Panc1 (cell line): ENCODE measurements around the gene ELAVL1. TPM values are rescaled to one million over a fixed set of nuclear protein-coding genes. Genes with fewer than 3 reads are reported as not detected.

Source experiments
- ATAC-seq: fragments of 200-7000 bp; cut with Tn5 transposase; 2 replicates; pipeline ENCODE4 v1.9.1; 2020; ENCODE audit warnings: mild to moderate bottlenecking, moderate library complexity
- BruUV-seq: library from RNA; stranded (reverse); fragments of 400-500 nt; replicated peaks from 2 replicates; lab custom pipeline; 2021; lab: Mats Ljungman, UMichigan
- CTCF ChIA-PET: fragments of 300-600 bp; sonication (Branson Sonifier 250); formaldehyde crosslinking; loops from one replicate; lab custom pipeline; 2022; ENCODE audit warnings: antibody characterized with exemption; lab: Charles Lee
- POLR2A ChIA-PET: fragments of 300-600 bp; sonication (Branson Sonifier 250); formaldehyde crosslinking; loops from one replicate; lab custom pipeline; 2022; ENCODE audit warnings: antibody characterized with exemption; lab: Charles Lee
- DNase-seq: peaks from one replicate; pipeline ENCODE4 v3.0.0-alpha.2; 2010; ENCODE audit warnings: low read depth, low spot score
- H3K27ac ChIP-seq: 2 replicates; pipeline ENCODE4 v1.5.1; 2011; ENCODE audit warnings: mild to moderate bottlenecking, low read length, inconsistent platforms
- H3K27me3 ChIP-seq: fragments of 200-500 bp; sonication (Bioruptor generic); 2 replicates; pipeline ENCODE4 v1.6.0; 2014; ENCODE audit warnings: low read length, inconsistent platforms; ENCODE audit not compliant: control insufficient read depth, insufficient read depth
- H3K36me3 ChIP-seq: fragments of 200-500 bp; sonication (Bioruptor generic); 2 replicates; pipeline ENCODE4 v1.5.1; 2014; ENCODE audit warnings: inconsistent platforms, mild to moderate bottlenecking, low read length, moderate library complexity; ENCODE audit not compliant: control insufficient read depth, insufficient read depth
- H3K4me1 ChIP-seq: 2 replicates; pipeline ENCODE4 v1.5.1; 2011; ENCODE audit warnings: inconsistent platforms, mild to moderate bottlenecking, low read length, moderate library complexity; ENCODE audit not compliant: control insufficient read depth, insufficient read depth
- H3K4me3 ChIP-seq, 2 experiments: 2 replicates each; pipeline ENCODE4 v1.5.1; 2011 to 2012; ENCODE audit warnings: low read depth in 2 of 2, low read length in 2 of 2, mild to moderate bottlenecking in 2 of 2, inconsistent platforms in 1 of 2, moderate library complexity in 1 of 2
- H3K9me3 ChIP-seq: fragments of 200-500 bp; sonication (Bioruptor generic); 2 replicates; pipeline ENCODE4 v1.5.1; 2014; ENCODE audit warnings: low read depth, mild to moderate bottlenecking, inconsistent platforms, low read length, moderate library complexity; ENCODE audit not compliant: control insufficient read depth, insufficient read depth
- CTCF ChIP-seq: fragments of 450-650 bp; IDR thresholded peaks from 2 replicates; pipeline ENCODE4 v1.5.1; 2017; ENCODE audit warnings: mild to moderate bottlenecking
- POLR2AphosphoS5 ChIP-seq: IDR thresholded peaks from 2 replicates; pipeline ENCODE4 v1.6.1; 2012; ENCODE audit warnings: mild to moderate bottlenecking, low read depth, low read length, moderate library complexity
- REST ChIP-seq, 2 experiments: IDR thresholded peaks; 2 replicates each; pipeline ENCODE4 v1.6.1; 2011 to 2012; ENCODE audit warnings: low read depth in 2 of 2, control low read depth in 1 of 2, low read length in 1 of 2, mild to moderate bottlenecking in 1 of 2, moderate library complexity in 1 of 2; ENCODE audit not compliant: insufficient read depth in 1 of 2
- SIN3A ChIP-seq: IDR thresholded peaks from 2 replicates; pipeline ENCODE4 v1.6.1; 2012; ENCODE audit warnings: low read depth, mild to moderate bottlenecking, low read length, moderate library complexity, borderline replicate concordance; ENCODE audit not compliant: insufficient read depth
- TCF7L2 ChIP-seq: IDR thresholded peaks from 2 replicates; pipeline ENCODE4 v1.6.1; 2011; ENCODE audit warnings: mild to moderate bottlenecking, low read depth, low read length, inconsistent platforms
- in situ Hi-C: cut with HindIII; loops from 2 replicates; pipeline ENCODE4 v1.10.0; 2016; ENCODE audit warnings: low sequenced_read_pairs, low pct_unique_long_range_greater_than_20kb
- intact Hi-C: fragments of 100-400 bp; cut with micrococcal nuclease; formaldehyde crosslinking; loops from one replicate; pipeline ENCODE4 v1.10.0; 2022; ENCODE audit not compliant: unreplicated experiment
- total RNA-seq: library from RNA; stranded (reverse); gene quantifications from one replicate; pipeline ENCODE4 v1.2.1, GENCODE V29; 2021; ENCODE audit not compliant: unreplicated experiment

ELAVL1 gene
- total RNA-seq, 1 experiment from 2014 or later, result 123 TPM

GRCh38 chr19:8038815-8039214, 33.4 kb upstream of the ELAVL1 start:
- POLR2A ChIA-PET, result no interaction called here
- Histone ChIP-seq H3K4me1 (no peaks in the 10 kb centered on the region), H3K36me3 (no peaks in the 10 kb centered on the region), H3K9me3 (no peaks in the 10 kb centered on the region), H3K27ac (no peak overlapping the region), H3K4me3 (no peak overlapping the region), H3K27me3 (no peaks in the 10 kb centered on the region)
- in situ Hi-C loops (no loop called here), intact Hi-C loops (no loop called here)
- CTCF ChIA-PET, result no interaction called here
- no peak for DNase-seq
- TF ChIP-seq POLR2AphosphoS5 (no peak), TCF7L2 (no peak), REST (IDR thresholded peaks at IDR 0.05; ENCODE audit: insufficient read depth in 1 of 2, low read depth in 2 of 2, low read length in 1 of 2) (no peak), CTCF (no peak), SIN3A (no peak)
- no TSS peak for BruUV-seq
- ATAC-seq, result no peak

- ChIA-PET POLR2A (no interaction called here), CTCF (no interaction called here)
- in situ Hi-C loops, result no loop called here
- DNase-seq, result no peak
- Histone ChIP-seq H3K4me1 (no peaks in the 10 kb centered on the region), H3K9me3 (no peaks in the 10 kb centered on the region), H3K4me3 (no peak overlapping the region), H3K27ac (no peak overlapping the region), H3K36me3 (no peaks in the 10 kb centered on the region), H3K27me3 (no peaks in the 10 kb centered on the region)
- BruUV-seq, result no TSS peak
- no peak for TF ChIP-seq REST (IDR thresholded peaks at IDR 0.05; ENCODE audit: insufficient read depth in 1 of 2, low read depth in 2 of 2, low read length in 1 of 2)
- intact Hi-C loops, result no loop called here
- ATAC-seq, result no peak
Measured at GRCh38 chr19:8036434-8037099, 31.1 kb upstream of the ELAVL1 start.
